Activated B cell treated with CpG ODN at 0.5 μM for 24 hours (primary cell): ENCODE measurements around the gene HS3ST2. TPM values are rescaled to one million over a fixed set of nuclear protein-coding genes. Genes with fewer than 3 reads are reported as not detected.

ENCODE experiments used
- ATAC-seq: fragments of 200-7000 bp; cut with Tn5 transposase; one replicate; pipeline ENCODE4 v1.10.0; 2021; ENCODE audit warnings: low read depth, mild to moderate bottlenecking, moderate library complexity
- CTCF ChIA-PET: fragments of 350-600 bp; sonication (Branson Sonifier 250); formaldehyde crosslinking; loops from one replicate; lab custom pipeline; 2021; ENCODE audit warnings: antibody characterized with exemption; lab: Charles Lee
- POLR2A ChIA-PET: fragments of 350-600 bp; sonication (Branson Sonifier 250); formaldehyde crosslinking; loops from one replicate; lab custom pipeline; 2021; ENCODE audit warnings: antibody characterized with exemption; lab: Charles Lee
- DNase-seq: peaks from one replicate; pipeline ENCODE4 v3.0.0; 2022
- H3K27ac Mint-ChIP-seq: one replicate; pipeline ENCODE4 v1.8.0; 2020; ENCODE audit warnings: mixed read lengths
- H3K27me3 Mint-ChIP-seq: one replicate; pipeline ENCODE4 v1.8.0; 2021; ENCODE audit warnings: mixed read lengths
- H3K36me3 Mint-ChIP-seq: one replicate; pipeline ENCODE4 v1.8.0; 2021; ENCODE audit warnings: low read depth, mixed read lengths
- H3K4me1 Mint-ChIP-seq: one replicate; pipeline ENCODE4 v1.8.0; 2021; ENCODE audit warnings: mixed read lengths
- H3K4me3 Mint-ChIP-seq: one replicate; pipeline ENCODE4 v1.8.0; 2020; ENCODE audit warnings: mild to moderate bottlenecking, mixed read lengths
- H3K9me3 Mint-ChIP-seq: one replicate; pipeline ENCODE4 v1.8.0; 2020; ENCODE audit warnings: mixed read lengths
- CTCF ChIP-seq: fragments of 200-600 bp; IDR thresholded peaks from one replicate; pipeline ENCODE4 v1.8.0; 2022; ENCODE audit warnings: antibody characterized with exemption, mild to moderate bottlenecking
- intact Hi-C: fragments of 100-400 bp; cut with micrococcal nuclease; formaldehyde crosslinking; loops from one replicate; pipeline ENCODE4 v1.15.1; 2024
- total RNA-seq: library from RNA; stranded (reverse); gene quantifications from 2 replicates; pipeline ENCODE4 v1.2.3, GENCODE V29; 2022

The HS3ST2 gene
- total RNA-seq, 1 donor from 2014 or later, result not detected

- ChIA-PET POLR2A (no interaction called here), CTCF (no interaction called here)
- H3K4me1 Mint-ChIP-seq, result no peaks in the 10 kb centered on the region
- TF ChIP-seq CTCF, result no peak
- H3K27me3 Mint-ChIP-seq, result peaks cover 18% of the 10 kb centered on the region
- ATAC-seq, result no peak
- no peaks in the 10 kb centered on the region for H3K9me3 Mint-ChIP-seq
- no peak overlapping the region for H3K4me3 Mint-ChIP-seq
- no peaks in the 10 kb centered on the region for H3K36me3 Mint-ChIP-seq
- intact Hi-C loops, result no loop called here
- H3K27ac Mint-ChIP-seq, result no peak overlapping the region
- DNase-seq, result no peak
Measured at GRCh38 chr16:22901563-22901962, 87.6 kb downstream of the HS3ST2 start.

- H3K4me3 Mint-ChIP-seq, result no peak overlapping the region
- no peak for TF ChIP-seq CTCF
- ChIA-PET CTCF (no interaction called here), POLR2A (no interaction called here)
- no peaks in the 10 kb centered on the region for H3K36me3 Mint-ChIP-seq
- no peak for DNase-seq
- H3K27me3 Mint-ChIP-seq, result peaks cover 17% of the 10 kb centered on the region
- no peak overlapping the region for H3K27ac Mint-ChIP-seq
- no peak for ATAC-seq
- no peaks in the 10 kb centered on the region for H3K9me3 Mint-ChIP-seq
- no peaks in the 10 kb centered on the region for H3K4me1 Mint-ChIP-seq
- intact Hi-C loops, result no loop called here
Measured at GRCh38 chr16:22903716-22904115, 89.8 kb downstream of the HS3ST2 start.

GRCh38 chr16:22912654-22913053 is 98.7 kb downstream of the HS3ST2 start:
- POLR2A ChIA-PET, result no interaction called here
- Mint-ChIP-seq H3K27ac (no peak overlapping the region), H3K4me3 (no peak overlapping the region), H3K36me3 (no peaks in the 10 kb centered on the region), H3K27me3 (no peaks in the 10 kb centered on the region), H3K9me3 (no peaks in the 10 kb centered on the region), H3K4me1 (no peaks in the 10 kb centered on the region)
- intact Hi-C loops, result no loop called here
- TF ChIP-seq CTCF, result no peak
- CTCF ChIA-PET, result no interaction called here
- DNase-seq (no peak), ATAC-seq (no peak)

GRCh38 chr16:22915003-22915402 is 101.0 kb downstream of the HS3ST2 start:
- Mint-ChIP-seq H3K27ac (no peak overlapping the region), H3K36me3 (no peaks in the 10 kb centered on the region), H3K9me3 (no peaks in the 10 kb centered on the region), H3K27me3 (peaks cover 8% of the 10 kb centered on the region), H3K4me3 (no peak overlapping the region), H3K4me1 (no peaks in the 10 kb centered on the region)
- ChIA-PET POLR2A (no interaction called here), CTCF (no interaction called here)
- TF ChIP-seq CTCF, result no peak
- ATAC-seq (no peak), DNase-seq (no peak)
- intact Hi-C loops, result no loop called here

- no peak overlapping the region for H3K4me3 Mint-ChIP-seq
- no peak for TF ChIP-seq CTCF
- CTCF ChIA-PET, result no interaction called here
Measured at GRCh38 chr16:22923491-22923890, 109.5 kb downstream of the HS3ST2 start.

More at GRCh38 chr16:22923491-22923890, 109.5 kb downstream of the HS3ST2 start:
- Mint-ChIP-seq H3K27ac (no peak overlapping the region), H3K9me3 (no peaks in the 10 kb centered on the region), H3K4me1 (no peaks in the 10 kb centered on the region), H3K36me3 (no peaks in the 10 kb centered on the region), H3K27me3 (peaks cover 12% of the 10 kb centered on the region)
- DNase-seq (no peak), ATAC-seq (no peak)
- intact Hi-C loops, result no loop called here
- POLR2A ChIA-PET, result no interaction called here
